ENCODE results near the gene SLBP.
A peak's percentile ranks its signal among the peaks of the same experiment; 100 is the strongest.

Gene SLBP
- 60.4 to 76.0 reads per million in 2 experiments for total RNA-seq

- DNase-seq (ENCODE audit: low read depth): peak; percentile 99
These were observed at the start of gene SLBP for GRCh38 chr4:1712216-1713002. TSS of gene SLBP (minus strand) at chr4:1712319. CDS start at chr4:1712188, 131 bp downstream.

- no peak for DNase-seq (ENCODE audit: low read depth)
These were observed 49.1 kb upstream of the SLBP start for GRCh38 chr4:1761130-1761689.

GRCh38 chr4:1760521-1761071 is 48.5 kb upstream of the SLBP start:
- DNase-seq (ENCODE audit: low read depth): no peak

- DNase-seq (ENCODE audit: low read depth): no peak
These were observed 47.7 kb upstream of the SLBP start for GRCh38 chr4:1759818-1760223.

GRCh38 chr4:1759170-1759817 is 47.2 kb upstream of the SLBP start:
- DNase-seq (ENCODE audit: low read depth): no peak

- DNase-seq (ENCODE audit: low read depth): no peak
These were observed 46.4 kb upstream of the SLBP start for GRCh38 chr4:1758306-1759121.

GRCh38 chr4:1757836-1758235 is 45.7 kb upstream of the SLBP start:
- DNase-seq (ENCODE audit: low read depth): no peak

GRCh38 chr4:1756893-1757779 is 45.0 kb upstream of the SLBP start:
- DNase-seq (ENCODE audit: low read depth): no peak

- no peak for DNase-seq (ENCODE audit: low read depth)
These were observed 44.0 kb upstream of the SLBP start for GRCh38 chr4:1756079-1756478.

GRCh38 chr4:1755297-1755696 is 43.2 kb upstream of the SLBP start:
- DNase-seq (ENCODE audit: low read depth): no peak

- DNase-seq (ENCODE audit: low read depth): no peak
These were observed 42.2 kb upstream of the SLBP start for GRCh38 chr4:1754336-1754735.

GRCh38 chr4:1753697-1754311 is 41.7 kb upstream of the SLBP start:
- no peak for DNase-seq (ENCODE audit: low read depth)

GRCh38 chr4:1753294-1753696 is 41.2 kb upstream of the SLBP start:
- DNase-seq (ENCODE audit: low read depth): no peak

- no peak for DNase-seq (ENCODE audit: low read depth)
These were observed 40.3 kb upstream of the SLBP start for GRCh38 chr4:1752284-1753041.

GRCh38 chr4:1751919-1752283 is 39.8 kb upstream of the SLBP start:
- DNase-seq (ENCODE audit: low read depth): no peak

GRCh38 chr4:1751155-1751918 is 39.2 kb upstream of the SLBP start:
- no peak for DNase-seq (ENCODE audit: low read depth)

- no peak for DNase-seq (ENCODE audit: low read depth)
These were observed 38.4 kb upstream of the SLBP start for GRCh38 chr4:1750381-1751154.

GRCh38 chr4:1749826-1750225 is 37.7 kb upstream of the SLBP start:
- DNase-seq (ENCODE audit: low read depth): no peak

Measured in T follicular helper cell (primary cell).